GM18508 (cell line): ENCODE measurements around the gene KRTAP6-1.

ENCODE experiments used
- ATAC-seq: cut with Tn5 transposase; IDR thresholded peaks from one replicate; pipeline ENCODE4 v1.9.1; 2021; ENCODE audit warnings: moderate number of reproducible peaks; ENCODE audit not compliant: insufficient read depth, unreplicated experiment

KRTAP6-1 gene

DNA sequence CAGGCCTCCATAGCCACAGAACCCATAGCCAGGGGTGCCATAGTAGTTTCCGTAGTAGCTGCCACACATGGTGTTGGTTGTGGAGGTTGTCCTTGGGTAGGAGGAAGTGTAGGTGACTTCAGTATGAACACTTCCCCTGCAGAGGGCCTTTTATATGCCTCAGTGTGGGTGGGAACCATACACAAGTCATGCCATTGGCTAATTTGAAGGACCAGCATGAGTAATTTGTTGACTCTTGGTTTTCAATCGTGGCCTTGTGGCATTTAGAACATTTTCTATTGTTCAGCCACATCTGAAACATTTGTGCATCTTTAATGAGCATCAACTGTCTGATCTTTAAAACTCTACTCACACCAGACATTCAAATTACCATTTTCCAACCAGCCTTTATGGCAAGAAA is at the start of gene KRTAP6-1:
Gene KRTAP6-1 (minus strand): TSS at position 95 of the 400 bp plus-strand sequence. CDS start 26 bp downstream, at position 69.
- no peak for ATAC-seq

DNA sequence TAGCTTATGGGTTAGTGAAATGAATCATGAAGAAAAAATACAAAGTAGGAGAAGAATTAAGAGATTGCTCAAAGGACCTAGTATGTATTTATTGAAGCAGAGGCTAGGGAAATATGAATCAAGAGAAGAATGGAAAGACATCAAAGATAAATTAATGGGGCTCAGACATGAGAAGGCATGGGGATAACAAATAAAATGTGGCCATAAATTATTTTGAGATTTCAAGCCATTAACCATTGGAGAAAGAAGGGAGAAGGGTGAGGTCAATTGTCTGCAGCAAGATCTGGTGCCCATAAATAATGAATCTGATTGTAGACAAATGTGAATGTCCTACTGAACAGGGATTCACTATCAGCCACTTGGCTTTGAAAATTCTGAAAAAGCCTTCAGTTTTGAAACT is 39.2 kb upstream of the KRTAP6-1 start:
- ATAC-seq = no peak

- no peak for ATAC-seq
Measured at GRCh38 chr21:30646904-30647414, 33.2 kb upstream of the KRTAP6-1 start.

GRCh38 chr21:30642564-30642963 is 28.8 kb upstream of the KRTAP6-1 start, which contains the start of gene KRTAP20-3:
Gene KRTAP20-3 (plus strand): TSS chr21:30642864.
- ATAC-seq = no peak

GRCh38 chr21:30638686-30639085 is 25.0 kb upstream of the KRTAP6-1 start:
- no peak for ATAC-seq

DNA sequence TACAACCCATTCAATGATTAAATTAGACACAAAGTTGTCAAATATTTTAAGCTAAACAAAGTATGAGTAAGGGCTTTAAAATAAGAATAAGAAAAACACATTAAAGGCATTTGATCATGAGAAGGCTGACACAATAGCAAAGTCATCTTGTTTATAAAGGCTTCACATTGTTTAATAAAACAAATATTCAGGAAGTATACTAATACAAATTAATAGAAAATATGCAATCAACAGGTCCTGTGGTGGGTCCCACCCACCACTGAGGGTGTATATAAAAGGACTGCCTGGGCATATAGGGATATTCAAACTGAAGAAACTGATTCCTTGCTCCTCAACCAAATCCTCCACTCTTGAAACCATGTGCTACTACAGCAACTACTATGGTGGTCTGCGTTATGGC is 21.2 kb upstream of the KRTAP6-1 start, which contains the start of gene KRTAP20-2:
Gene KRTAP20-2 (plus strand): TSS at position 301 of the 400 bp plus-strand sequence. CDS start 58 bp downstream, at position 359.
- ATAC-seq = no peak

DNA sequence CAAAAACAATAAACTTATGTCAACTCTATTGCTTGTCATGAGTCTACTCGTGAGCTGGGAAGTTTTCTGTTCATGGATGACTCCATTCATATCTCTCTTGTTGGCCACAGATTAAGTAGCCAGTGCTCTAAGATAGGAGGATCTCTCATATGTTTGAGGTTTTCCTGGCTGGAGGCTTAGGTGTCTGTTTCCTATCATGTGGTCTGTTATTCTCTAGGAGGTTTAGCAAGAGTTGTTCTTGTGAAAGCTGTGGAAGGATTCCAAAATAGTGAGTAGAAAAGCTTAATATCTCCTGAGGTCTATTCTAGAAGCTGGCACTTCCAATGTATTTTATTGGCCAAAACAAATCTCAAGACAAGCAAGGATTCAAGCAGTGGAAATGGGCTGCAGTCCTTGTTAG is 15.5 kb upstream of the KRTAP6-1 start:
- ATAC-seq = no peak

- no peak for ATAC-seq
Measured at GRCh38 chr21:30628109-30628508, 14.4 kb upstream of the KRTAP6-1 start.

DNA sequence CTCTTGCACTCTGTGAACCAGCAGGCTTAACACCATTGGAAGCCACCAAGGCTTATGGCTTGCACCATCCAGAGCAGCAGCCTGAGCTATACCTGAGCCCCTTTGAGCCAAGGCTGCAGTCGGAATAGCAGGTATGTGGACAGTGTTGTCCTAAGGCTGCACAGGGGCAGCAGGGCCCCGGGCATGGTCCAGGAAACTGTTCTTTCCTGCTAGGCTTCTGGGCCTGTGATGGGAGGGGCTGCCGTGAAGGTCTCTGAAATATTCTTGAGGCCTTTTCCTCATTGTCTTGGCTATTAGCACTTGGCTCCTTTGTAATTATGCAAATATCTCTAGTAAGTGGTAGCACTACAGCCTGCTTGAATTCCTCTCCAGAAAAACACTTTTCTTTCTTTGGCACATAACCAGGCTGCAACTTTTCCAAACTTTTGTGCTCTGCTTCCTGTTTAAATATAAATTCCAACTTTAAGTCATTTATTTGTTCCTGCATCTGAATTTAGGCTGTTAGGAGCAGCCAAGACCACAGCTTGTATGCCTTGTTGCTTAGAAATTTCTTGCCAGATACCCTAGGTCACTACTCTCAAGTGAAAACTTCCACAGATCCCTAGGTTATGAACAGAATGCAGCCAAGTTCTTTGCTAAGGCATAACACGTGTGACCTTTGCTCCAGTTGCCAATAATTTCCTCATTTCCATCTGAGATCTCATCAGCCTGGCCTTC is 11.9 kb upstream of the KRTAP6-1 start:
- ATAC-seq = no peak

- ATAC-seq = no peak
Measured at GRCh38 chr21:30623362-30623761, 9.6 kb upstream of the KRTAP6-1 start.

GRCh38 chr21:30620522-30620921 is 6.8 kb upstream of the KRTAP6-1 start, which contains the start of gene KRTAP20-4:
Gene KRTAP20-4 (plus strand): TSS chr21:30620627.
- ATAC-seq = no peak

DNA sequence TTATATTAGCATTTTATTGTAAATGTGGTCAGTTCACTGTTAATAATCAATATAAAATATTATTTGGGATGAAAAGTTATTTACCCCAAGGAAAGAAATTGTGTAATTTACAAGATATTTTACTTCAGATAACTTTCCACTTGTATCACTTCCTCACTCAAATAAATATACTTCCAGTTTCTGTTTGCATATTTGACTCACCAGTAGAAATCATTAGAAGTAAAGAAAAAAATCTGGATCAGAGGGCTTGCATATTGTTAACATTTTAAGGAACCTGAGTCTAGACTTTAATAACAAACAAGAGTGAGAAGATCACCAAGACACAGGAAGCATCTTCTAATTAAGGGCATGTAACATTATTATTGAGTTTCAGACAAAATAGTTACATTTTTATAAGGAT is 6.3 kb upstream of the KRTAP6-1 start:
- no peak for ATAC-seq

DNA sequence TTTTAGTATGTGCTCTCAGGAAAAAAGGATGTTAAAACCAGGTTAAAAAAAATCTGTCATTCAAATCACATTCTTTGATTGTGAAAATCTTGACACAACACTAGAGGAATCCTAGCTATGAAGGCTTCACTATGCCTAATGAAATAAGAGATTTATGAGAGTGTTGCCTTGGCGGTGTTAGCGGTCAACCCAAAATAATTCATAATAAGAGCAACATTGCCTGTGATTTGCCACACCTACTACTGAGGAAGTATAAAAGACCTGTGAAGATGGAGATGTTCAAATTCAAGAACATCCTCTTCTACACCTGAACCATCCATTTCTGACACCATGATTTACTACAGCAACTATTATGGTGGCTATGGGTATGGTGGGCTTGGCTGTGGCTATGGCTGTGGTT is 2.4 kb upstream of the KRTAP6-1 start, which contains the start of gene KRTAP20-1:
Gene KRTAP20-1 (plus strand): TSS at position 301 of the 400 bp plus-strand sequence. CDS start 30 bp downstream, at position 331.
- ATAC-seq = no peak

- no peak for ATAC-seq
Measured at GRCh38 chr21:30615199-30615598, 1.5 kb upstream of the KRTAP6-1 start.

DNA sequence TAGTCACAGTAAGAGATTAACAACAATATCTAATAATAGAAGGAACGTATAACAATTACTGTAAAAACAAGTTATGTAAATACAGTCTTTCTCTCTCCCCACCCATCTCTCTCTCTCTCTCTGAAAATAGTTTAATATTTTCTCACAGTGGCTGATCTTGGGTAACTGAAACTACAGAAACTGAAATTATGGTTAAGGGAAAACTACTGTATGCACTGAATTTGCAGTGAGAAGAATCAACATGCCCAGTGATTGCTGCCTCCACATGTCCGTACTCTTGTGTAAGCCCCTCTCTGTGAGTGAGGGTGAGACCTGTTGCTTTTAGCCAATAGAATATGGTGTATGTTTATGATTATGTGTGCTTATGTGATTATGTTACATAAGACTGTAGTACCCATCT is 1.6 kb downstream of the KRTAP6-1 start:
- ATAC-seq = no peak

DNA sequence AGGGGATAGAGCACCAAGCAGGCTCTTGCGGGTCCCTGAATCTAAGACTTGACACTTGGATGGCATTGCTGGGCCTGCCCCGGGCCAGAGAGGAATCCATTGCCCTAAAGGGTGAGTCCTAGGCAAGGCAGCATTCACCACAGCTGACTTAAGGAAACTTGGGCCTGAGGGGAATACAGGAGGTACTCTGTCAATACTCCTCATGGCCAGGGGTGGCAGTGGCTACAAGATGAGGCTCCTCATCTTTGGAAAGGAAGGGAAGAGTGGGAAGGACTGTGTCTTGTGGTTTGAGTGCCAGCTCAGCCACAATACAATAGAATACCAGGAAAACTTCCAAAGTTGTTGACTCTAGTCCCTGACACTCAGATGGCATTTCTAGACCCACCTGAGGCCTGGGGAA is 7.8 kb downstream of the KRTAP6-1 start:
- no peak for ATAC-seq

DNA sequence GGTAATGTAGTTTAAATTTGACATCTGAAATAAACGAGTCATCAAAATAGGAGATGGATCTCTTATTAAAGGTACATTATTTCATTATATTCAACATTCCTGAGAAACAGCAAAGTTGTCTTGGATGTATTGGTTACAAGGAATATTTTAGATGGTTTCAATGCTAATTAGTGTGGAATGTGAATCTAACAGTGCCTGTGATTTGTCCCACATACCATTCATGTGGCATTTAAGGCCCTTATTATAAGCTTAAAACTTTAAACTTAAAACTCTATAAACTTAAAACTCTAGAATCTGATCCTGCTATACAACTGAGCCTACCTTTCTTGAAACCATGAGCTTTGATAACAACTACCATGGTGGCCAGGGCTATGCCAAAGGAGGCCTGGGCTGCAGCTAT is 12.9 kb downstream of the KRTAP6-1 start, which contains the start of gene KRTAP22-1:
Gene KRTAP22-1 (plus strand): TSS at position 301 of the 400 bp plus-strand sequence.
- no peak for ATAC-seq

DNA sequence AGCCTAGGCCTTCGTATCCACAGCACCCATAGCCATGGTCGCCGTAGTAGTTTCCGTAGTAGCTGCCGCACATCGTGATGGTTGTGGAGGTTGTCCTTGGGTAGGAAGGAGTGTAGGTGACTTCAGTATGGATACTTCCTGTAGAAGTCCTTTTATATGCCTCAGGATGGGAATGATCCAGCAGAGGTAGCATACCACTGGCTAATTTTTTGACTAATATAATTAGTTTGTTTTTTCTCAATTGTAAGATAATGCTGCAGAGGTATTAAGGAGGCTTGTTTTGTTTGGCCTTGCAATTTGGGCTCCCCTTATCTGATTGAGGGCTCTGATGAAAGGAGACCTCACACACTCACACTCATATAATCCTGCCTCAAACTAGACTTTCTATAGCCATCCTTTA is 14.9 kb downstream of the KRTAP6-1 start, which contains the start of gene KRTAP6-2:
Gene KRTAP6-2 (minus strand): TSS at position 101 of the 400 bp plus-strand sequence. CDS start 28 bp downstream, at position 73.
- ATAC-seq = no peak

DNA sequence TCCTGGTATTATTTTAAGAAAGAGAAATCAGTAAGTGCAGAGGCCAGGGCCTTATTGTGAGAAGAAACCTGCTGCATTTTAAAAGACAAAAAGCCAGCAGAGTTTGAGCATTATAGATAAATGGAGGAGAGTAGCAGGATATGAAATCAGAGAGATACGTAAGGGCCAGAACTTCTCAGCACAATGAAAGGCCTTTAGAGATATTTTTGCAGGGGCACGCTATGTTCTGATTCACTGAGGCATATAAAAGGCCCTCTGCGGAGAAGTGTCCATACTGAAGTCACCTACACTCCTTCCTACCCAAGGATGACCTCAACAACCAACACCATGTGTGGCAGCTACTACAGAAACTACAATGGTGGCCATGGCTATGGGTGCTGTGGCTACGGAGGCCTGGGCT is 21.6 kb downstream of the KRTAP6-1 start, which contains the start of gene KRTAP6-3:
Gene KRTAP6-3 (plus strand): TSS at position 301 of the 400 bp plus-strand sequence. CDS start 6 bp downstream, at position 307.
- no peak for ATAC-seq

GRCh38 chr21:30590297-30590696 is 23.4 kb downstream of the KRTAP6-1 start, which contains the start of gene KRTAP22-2:
Gene KRTAP22-2 (minus strand): TSS chr21:30590397.
- no peak for ATAC-seq

- no peak for ATAC-seq
Measured at GRCh38 chr21:30582870-30583269, 30.9 kb downstream of the KRTAP6-1 start.
